T-helper 9 cell (primary cell): ENCODE measurements around the gene SELENOS.
A peak's percentile ranks its signal among the peaks of the same experiment; 100 is the strongest.

Experiments used
- DNase-seq: peaks from one replicate; pipeline ENCODE4 v3.0.0-alpha.2; 2020

SELENOS gene

DNA sequence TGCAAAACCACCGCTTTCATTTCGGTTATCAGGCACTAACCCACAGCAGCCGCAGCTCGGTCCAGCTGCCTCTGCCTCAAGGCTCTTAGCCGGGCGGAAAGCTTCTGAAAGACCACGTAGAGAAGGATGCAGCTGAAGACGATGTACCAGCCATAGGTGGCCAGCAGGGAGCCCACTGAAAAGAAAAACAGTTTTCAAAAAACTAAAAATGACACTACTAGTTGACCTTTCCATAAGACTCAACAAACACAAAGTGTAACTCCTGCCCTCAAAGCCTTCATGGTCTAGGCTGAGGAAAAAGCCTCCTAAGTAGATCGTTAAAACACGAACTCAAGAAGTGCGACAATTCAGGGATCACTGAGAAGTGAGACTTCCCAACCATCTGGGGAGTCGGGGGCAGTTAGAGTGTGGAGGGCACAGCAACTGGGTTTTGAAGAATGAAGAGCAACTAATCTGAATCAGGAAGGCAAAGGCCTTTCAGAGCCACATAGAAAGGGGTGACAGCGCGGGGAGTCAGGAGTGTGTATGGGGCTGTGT, 716 bp downstream of the SELENOS start:
- DNase-seq: no peak

DNA sequence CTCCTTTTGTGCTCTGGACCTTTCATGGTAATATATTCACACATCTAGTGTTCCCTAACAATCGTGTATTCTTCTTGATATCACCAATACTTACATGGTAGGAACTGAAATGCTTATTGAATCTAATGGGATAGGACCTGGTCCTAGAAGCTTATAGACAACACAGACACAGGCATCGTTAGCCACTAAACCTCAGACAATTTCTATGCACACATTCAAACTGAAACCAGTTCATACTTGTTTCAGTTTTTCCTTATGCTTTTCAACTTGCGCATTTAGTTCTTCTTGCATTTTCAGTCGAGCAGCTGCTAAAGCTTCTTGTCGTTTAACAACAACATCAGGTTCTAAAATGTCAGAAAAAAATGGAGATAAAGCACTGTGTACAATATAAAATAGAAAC, 2.3 kb downstream of the SELENOS start:
- no peak for DNase-seq

DNA sequence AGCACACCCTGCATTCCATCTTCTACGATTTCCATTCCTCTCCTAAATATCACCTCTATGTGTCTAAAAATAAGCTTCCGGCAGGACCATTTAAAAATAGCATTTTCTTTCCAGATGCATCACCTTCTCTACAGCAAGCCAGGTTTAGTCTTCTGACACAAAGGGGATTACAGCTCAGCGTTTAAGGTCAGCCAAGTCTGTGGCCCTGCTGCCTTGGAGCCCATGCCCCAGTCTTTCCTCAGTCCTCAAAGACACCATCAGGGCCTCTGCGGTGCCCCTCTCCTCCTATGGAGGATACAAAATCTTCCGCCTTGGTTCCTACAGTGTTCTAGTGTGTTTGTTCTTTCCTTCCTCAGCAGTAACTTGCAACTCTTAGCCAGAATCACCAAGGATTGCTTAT, 3.8 kb downstream of the SELENOS start:
- no peak for DNase-seq

DNA sequence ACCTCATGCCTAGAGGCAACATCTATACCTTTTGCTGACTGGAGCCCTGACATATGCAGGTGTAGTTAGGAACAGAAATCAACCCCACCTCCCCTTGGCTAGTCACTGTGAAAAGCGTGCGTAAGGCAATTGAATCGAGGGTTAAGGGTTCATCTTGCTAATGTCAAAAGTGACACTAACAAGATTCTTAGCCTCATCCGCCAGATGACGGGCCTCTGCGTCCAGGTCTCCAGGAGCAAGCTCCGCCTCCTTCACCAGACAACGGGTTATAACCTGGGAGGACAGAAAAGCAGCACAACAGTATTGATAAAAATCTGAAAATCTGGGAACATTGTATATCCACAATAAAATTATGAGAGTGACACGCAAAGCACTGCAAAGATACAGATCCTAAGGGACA, 4.7 kb downstream of the SELENOS start:
- no peak for DNase-seq

GRCh38 chr15:101269479-101270223, 7.6 kb downstream of the SELENOS start:
- DNase-seq: no peak

DNA sequence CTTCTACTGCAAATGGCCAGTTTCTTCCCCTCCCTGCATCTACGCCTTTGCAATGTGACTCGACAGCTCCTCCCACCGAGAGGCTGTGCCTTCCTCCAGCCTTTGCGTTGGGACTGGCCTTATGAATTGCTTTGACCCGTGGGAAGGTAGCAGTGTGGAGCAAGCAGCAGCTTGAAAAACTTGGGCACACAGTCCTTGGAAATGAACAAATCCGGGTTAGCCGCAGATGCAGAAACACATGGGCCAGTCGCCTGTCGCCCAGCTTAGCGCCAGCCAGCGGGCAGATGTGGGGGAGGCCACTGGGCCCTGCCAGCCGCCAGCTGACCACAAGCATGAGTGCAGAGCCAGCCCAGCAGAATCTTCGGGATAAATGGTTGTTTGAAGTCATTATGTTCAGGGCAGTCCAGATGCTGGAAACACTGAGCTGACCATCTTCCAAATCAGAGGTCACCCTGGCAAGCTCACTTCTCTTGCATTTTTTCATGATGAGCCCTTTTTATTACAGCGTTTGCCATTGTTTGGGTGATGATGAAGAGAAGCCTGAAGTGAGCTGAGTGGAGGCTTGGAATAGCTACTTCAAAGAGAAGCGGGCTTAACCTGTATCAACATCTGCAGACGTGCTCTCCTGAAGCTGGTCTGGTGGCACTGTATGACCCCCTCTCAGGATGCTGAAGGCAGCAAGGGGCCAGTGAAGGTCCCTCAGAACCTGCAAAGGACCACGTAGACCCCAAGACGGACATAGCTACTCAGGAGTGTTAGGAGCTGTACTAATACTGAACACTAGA, 9.8 kb downstream of the SELENOS start:
- DNase-seq: no peak

- no peak for DNase-seq
Measured at GRCh38 chr15:101266787-101267186, 10.5 kb downstream of the SELENOS start.

DNA sequence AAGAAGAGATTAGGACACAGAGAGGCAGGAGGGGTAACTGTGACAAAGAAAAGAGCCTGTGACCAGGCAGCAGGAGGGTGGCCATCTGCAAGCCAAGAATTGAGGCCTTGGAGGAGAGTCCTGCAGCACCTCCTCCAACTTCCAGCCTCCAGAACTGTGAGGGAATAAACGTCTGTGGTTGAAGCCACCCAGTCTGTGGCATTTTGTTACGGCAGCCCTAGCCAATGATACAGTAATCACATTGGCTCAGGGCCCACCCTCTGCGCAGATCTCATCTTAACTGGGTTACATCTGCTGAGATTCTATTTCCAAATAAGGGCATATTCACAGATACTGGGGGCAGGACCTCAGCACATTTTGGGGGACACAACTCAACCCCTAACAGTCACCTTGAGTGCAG, 11.3 kb downstream of the SELENOS start:
- no peak for DNase-seq

DNA sequence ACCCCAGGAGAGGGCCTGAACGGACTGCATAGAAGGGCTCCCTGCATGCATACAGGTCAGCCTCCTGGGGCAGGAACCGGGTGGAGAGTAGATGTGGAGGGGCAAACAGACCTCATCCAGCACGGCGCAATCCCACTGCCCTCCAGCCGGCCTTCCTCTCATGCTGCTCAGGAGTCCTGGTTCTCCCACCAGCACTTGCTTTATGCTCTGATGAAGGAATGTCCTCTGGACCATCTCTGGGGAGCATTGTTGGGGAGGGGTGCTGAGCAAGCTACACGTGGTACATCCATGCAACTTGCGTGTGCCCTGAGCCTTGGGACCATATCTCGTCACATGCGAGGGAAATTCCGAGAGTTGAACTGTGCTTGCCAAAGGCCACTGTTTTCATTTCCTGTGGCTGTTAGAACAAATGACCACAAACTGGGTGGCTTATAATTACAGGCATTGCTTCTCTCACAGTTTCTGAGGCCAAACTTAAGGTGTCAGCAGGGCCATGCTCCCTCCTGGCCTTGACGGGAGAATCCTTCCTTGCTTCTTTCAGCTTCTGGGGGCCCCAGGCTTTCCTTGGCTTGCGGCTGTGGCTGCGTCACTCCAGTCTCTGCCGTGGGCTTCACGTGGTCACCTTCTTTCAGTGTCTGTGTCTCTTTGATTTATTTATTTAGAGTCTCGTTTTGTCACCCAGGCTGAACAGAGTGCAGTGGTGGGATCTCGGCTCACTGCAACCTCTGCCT, 12.2 kb downstream of the SELENOS start:
- no peak for DNase-seq

- DNase-seq: no peak
Measured at GRCh38 chr15:101264011-101264410, 13.3 kb downstream of the SELENOS start.

- DNase-seq: no peak
Measured at GRCh38 chr15:101262551-101262950, 14.7 kb downstream of the SELENOS start.

- DNase-seq: peak; percentile 45
Measured at GRCh38 chr15:101258238-101259144, 18.8 kb downstream of the SELENOS start.

DNA sequence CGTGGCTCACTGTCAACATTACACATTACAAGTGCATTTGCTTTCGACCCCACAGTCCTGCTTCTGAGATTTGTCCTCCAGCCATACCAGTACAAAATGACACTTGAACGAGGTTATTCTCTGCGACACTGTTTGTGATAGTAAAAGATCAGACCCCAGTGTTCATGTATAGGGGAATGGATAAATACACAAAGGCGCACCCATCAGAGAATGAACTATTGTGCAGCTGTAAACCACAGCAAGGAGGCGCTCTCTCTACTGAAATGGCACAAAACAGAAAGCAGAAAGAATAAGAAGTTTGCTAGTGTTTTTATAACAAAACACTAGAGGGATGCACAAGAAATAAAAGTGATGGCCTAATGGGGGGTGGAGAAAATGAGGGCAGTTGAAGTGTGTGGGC, 20.5 kb downstream of the SELENOS start:
- no peak for DNase-seq

GRCh38 chr15:101255615-101256241, 21.6 kb downstream of the SELENOS start:
- no peak for DNase-seq

DNA sequence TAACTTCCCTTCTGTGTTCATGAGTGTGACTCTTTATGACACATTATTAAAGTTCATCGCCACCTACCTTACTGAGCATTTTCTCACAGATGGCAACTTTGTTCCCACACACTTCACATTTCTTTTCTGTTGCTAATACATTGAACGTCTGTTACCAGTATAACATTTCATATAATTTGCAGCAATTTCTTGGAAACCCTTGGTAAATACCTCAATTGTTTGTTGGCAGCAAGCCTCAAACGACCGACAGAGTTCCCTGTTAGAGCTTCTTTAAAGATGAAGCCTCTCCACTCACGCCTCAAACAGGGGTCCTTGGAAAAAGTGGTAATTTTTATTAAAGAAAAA, 22.3 kb downstream of the SELENOS start:
- DNase-seq: no peak

- DNase-seq: no peak
Measured at GRCh38 chr15:101254157-101255050, 22.9 kb downstream of the SELENOS start.

GRCh38 chr15:101252836-101253235, 24.4 kb downstream of the SELENOS start:
- no peak for DNase-seq

DNA sequence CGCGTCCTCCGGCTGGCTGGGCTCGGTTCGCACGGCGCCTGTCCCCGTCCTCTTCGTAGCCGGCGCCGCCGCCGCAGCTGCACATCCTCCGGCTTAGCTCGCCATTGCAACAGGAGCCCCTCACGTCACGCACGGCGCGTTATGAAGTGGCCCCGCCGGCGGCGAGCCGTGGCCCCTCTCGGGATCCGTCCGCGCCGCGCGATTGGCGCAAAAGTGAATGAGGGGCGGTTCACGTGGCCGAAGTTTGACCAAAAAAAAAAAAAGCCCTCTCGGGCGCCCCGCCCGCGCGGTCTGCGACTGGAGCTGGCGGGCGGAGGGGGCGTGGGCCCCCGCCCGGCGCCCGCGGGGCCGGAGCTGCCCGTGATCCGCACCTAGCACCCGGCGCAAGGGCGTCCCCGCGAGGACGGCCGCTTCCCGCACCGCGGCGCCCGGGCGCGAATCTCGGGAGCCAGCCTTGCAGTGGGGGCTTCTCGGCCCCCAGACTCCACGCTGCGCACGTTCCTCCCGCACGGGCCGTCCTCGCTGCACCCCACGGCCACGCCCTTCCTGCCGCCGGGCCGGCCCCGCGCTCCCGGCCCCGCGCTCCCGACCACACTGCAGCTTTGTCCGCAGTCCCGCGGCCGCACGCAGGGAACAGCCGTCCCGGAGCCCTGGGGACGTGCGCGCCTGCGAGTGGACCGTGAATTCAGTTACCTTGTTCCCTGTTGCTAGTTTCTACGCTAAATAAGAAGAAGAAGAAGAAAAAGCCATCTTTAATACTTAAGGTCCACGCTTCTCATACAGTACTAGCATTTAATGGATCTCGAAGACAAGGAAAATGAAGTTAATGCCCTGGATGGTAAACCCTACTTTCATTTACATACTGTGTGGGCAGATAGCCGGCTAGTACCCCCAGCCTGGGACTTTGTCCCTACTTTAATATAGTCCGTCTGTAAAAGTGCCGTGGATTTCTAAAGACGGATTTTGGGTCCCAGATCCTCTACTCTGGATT, 25.2 kb downstream of the SELENOS start, which contains the start of gene CHSY1:
TSS of gene CHSY1 (minus strand) at position 219 of the 991 bp plus-strand sequence. CDS start 592 bp downstream, outside the sequence.
- peak; percentile 77 for DNase-seq
